ENCODE data around the gene RUNX3.

The RUNX3 gene

GRCh38 chr1:24945354-24946326 is 15.6 kb upstream of the RUNX3 start:
- no peak for DNase-seq

GRCh38 chr1:24944318-24944717 is 14.2 kb upstream of the RUNX3 start:
- no peak for DNase-seq

- no peak for DNase-seq
Observed at GRCh38 chr1:24942789-24943188, 12.7 kb upstream of the RUNX3 start.

GRCh38 chr1:24941564-24941963 is 11.5 kb upstream of the RUNX3 start:
- no peak for DNase-seq

GRCh38 chr1:24940231-24940630 is 10.2 kb upstream of the RUNX3 start:
- DNase-seq: no peak

GRCh38 chr1:24939675-24940193 is 9.7 kb upstream of the RUNX3 start:
- DNase-seq: no peak

- no peak for DNase-seq
Observed at GRCh38 chr1:24939040-24939674, 9.1 kb upstream of the RUNX3 start.

GRCh38 chr1:24938276-24938675 is 8.2 kb upstream of the RUNX3 start:
- DNase-seq: no peak

- no peak for DNase-seq
Observed at GRCh38 chr1:24936684-24937083, 6.6 kb upstream of the RUNX3 start.

GRCh38 chr1:24935615-24936484 is 5.8 kb upstream of the RUNX3 start:
- DNase-seq: no peak

GRCh38 chr1:24935196-24935526 is 5.1 kb upstream of the RUNX3 start:
- DNase-seq: no peak

GRCh38 chr1:24934310-24935195 is 4.5 kb upstream of the RUNX3 start:
- no peak for DNase-seq

GRCh38 chr1:24933468-24933867 is 3.4 kb upstream of the RUNX3 start:
- no peak for DNase-seq

GRCh38 chr1:24932725-24933294 is 2.7 kb upstream of the RUNX3 start:
- DNase-seq: no peak

GRCh38 chr1:24932284-24932683 is 2.2 kb upstream of the RUNX3 start:
- DNase-seq: peak; percentile 16 to 68 (median 50)

- no peak for DNase-seq
Observed at GRCh38 chr1:24931468-24932231, 1.6 kb upstream of the RUNX3 start.

GRCh38 chr1:24931146-24931467 is 1.0 kb upstream of the RUNX3 start:
- DNase-seq: no peak

- peak; percentile 39 to 76 (median 58) for DNase-seq
Observed at GRCh38 chr1:24929398-24930259, 447 bp downstream of the RUNX3 start.

GRCh38 chr1:24928689-24929397 is 1.2 kb downstream of the RUNX3 start:
- DNase-seq: peak; percentile 52 to 79 (median 64)

All from stimulated activated naive CD4-positive, alpha-beta T cell (primary cell).